PC-3 (cell line): Measurements from ENCODE around the gene SCO2.

Experiments
- EZH2 ChIP-seq: fragments of 300-600 bp; sonication (generic); IDR thresholded peaks from one replicate; pipeline ENCODE4 v1.6.1; 2017; ENCODE audit warnings: antibody characterized with exemption, mild to moderate bottlenecking, low read length; ENCODE audit not compliant: unreplicated experiment
- EZH2phosphoT487 ChIP-seq: fragments of 300-600 bp; sonication (generic); IDR thresholded peaks from 2 replicates; pipeline ENCODE4 v1.6.1; 2018; ENCODE audit warnings: mild to moderate bottlenecking, antibody characterized with exemption, low read length, borderline replicate concordance
- TF ChIP-seq, protein P1 (sequence below): fragments of 300-600 bp; sonication (generic); conservative IDR thresholded peaks from 2 replicates; pipeline ENCODE4 v1.5.1; 2017; ENCODE audit warnings: antibody characterized with exemption, low read depth, mild to moderate bottlenecking, low read length

DNA sequence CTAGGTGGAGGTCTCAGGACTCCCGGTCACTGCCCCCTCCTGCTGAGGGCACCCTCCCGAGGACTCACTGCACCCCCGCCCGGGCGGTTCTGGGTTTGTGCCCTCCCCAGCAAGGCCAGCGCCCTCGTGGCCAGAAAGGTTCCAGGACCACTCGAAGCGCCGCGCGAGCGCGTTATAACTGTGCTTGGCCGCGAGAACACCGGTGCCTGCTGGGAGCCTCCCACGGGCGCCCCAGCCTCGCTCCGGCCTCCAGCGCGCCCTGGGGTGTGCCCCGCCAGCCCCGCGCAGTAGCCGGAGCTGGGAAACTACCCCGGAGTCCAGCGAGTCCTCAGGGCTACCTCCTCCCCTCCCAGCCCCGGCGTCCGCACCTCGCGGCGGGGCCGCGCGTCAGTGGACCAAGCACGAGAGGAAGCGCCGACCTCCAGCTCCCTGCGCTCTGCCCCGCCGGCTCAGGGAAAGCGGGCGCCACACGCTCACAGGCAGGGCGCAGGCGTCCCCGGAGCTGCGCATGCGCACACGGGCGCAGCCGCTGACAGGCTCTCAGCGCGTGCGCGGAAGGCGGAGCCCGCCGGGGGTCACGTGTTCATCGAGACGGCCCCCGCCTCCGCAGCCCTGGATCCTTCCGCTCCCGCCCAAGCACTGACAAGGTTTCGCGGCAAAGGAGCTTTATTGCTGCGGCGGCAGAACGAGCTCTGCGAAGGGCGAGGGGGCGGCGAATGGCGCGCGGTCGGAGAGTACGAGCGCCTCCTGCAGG lies at the start of gene SCO2:
- TF ChIP-seq EZH2phosphoT487 (no peak), EZH2 (no peak)
- TF ChIP-seq, protein P1, sequence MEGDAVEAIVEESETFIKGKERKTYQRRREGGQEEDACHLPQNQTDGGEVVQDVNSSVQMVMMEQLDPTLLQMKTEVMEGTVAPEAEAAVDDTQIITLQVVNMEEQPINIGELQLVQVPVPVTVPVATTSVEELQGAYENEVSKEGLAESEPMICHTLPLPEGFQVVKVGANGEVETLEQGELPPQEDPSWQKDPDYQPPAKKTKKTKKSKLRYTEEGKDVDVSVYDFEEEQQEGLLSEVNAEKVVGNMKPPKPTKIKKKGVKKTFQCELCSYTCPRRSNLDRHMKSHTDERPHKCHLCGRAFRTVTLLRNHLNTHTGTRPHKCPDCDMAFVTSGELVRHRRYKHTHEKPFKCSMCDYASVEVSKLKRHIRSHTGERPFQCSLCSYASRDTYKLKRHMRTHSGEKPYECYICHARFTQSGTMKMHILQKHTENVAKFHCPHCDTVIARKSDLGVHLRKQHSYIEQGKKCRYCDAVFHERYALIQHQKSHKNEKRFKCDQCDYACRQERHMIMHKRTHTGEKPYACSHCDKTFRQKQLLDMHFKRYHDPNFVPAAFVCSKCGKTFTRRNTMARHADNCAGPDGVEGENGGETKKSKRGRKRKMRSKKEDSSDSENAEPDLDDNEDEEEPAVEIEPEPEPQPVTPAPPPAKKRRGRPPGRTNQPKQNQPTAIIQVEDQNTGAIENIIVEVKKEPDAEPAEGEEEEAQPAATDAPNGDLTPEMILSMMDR = no peak; the same call in 1 of the 2 replicates
